Activated B cell treated with CpG ODN at 0.5 μM for 24 hours (primary cell): ENCODE data around the gene CLASP1. TPM values are rescaled to one million over a fixed set of nuclear protein-coding genes. Genes with fewer than 3 reads are reported as not detected.
"Not testable (repeated sequence)": the region's sequence is repeated elsewhere in the genome, so short reads cannot be mapped to it uniquely, and the experiment has no call there.

Experiments used
- ATAC-seq: fragments of 200-7000 bp; cut with Tn5 transposase; one replicate; pipeline ENCODE4 v1.10.0; 2021; ENCODE audit warnings: low read depth, mild to moderate bottlenecking, moderate library complexity
- CTCF ChIA-PET: fragments of 350-600 bp; sonication (Branson Sonifier 250); formaldehyde crosslinking; loops from one replicate; lab custom pipeline; 2021; ENCODE audit warnings: antibody characterized with exemption; lab: Charles Lee
- POLR2A ChIA-PET: fragments of 350-600 bp; sonication (Branson Sonifier 250); formaldehyde crosslinking; loops from one replicate; lab custom pipeline; 2021; ENCODE audit warnings: antibody characterized with exemption; lab: Charles Lee
- DNase-seq: peaks from one replicate; pipeline ENCODE4 v3.0.0; 2022
- H3K27ac Mint-ChIP-seq: one replicate; pipeline ENCODE4 v1.8.0; 2020; ENCODE audit warnings: mixed read lengths
- H3K27me3 Mint-ChIP-seq: one replicate; pipeline ENCODE4 v1.8.0; 2021; ENCODE audit warnings: mixed read lengths
- H3K36me3 Mint-ChIP-seq: one replicate; pipeline ENCODE4 v1.8.0; 2021; ENCODE audit warnings: low read depth, mixed read lengths
- H3K4me1 Mint-ChIP-seq: one replicate; pipeline ENCODE4 v1.8.0; 2021; ENCODE audit warnings: mixed read lengths
- H3K4me3 Mint-ChIP-seq: one replicate; pipeline ENCODE4 v1.8.0; 2020; ENCODE audit warnings: mild to moderate bottlenecking, mixed read lengths
- H3K9me3 Mint-ChIP-seq: one replicate; pipeline ENCODE4 v1.8.0; 2020; ENCODE audit warnings: mixed read lengths
- CTCF ChIP-seq: fragments of 200-600 bp; IDR thresholded peaks from one replicate; pipeline ENCODE4 v1.8.0; 2022; ENCODE audit warnings: antibody characterized with exemption, mild to moderate bottlenecking
- intact Hi-C: fragments of 100-400 bp; cut with micrococcal nuclease; formaldehyde crosslinking; loops from one replicate; pipeline ENCODE4 v1.15.1; 2024
- total RNA-seq: library from RNA; stranded (reverse); gene quantifications from 2 replicates; pipeline ENCODE4 v1.2.3, GENCODE V29; 2022

CLASP1 gene
- total RNA-seq, 1 donor from 2014 or later: 65.0 TPM

- ChIA-PET POLR2A (interaction anchor here (0.6 kb wide), 1 partner anchor 94 kb away, joined by 3 read pairs; no protein-coding TSS in a partner anchor), CTCF (no interaction called here)
- H3K27me3 Mint-ChIP-seq: no peaks in the 10 kb centered on the region
- DNase-seq: no peak
- no peak overlapping the region for H3K4me3 Mint-ChIP-seq
- intact Hi-C loops: no loop called here
- H3K27ac Mint-ChIP-seq: no peak overlapping the region
- H3K4me1 Mint-ChIP-seq: no peaks in the 10 kb centered on the region
- no peak for ATAC-seq
- no peaks in the 10 kb centered on the region for H3K9me3 Mint-ChIP-seq
- peaks cover 92% of the 10 kb centered on the region for H3K36me3 Mint-ChIP-seq
- no peak for TF ChIP-seq CTCF
Measured at GRCh38 chr2:121446647-121447241, 202.5 kb downstream of the CLASP1 start.

DNA sequence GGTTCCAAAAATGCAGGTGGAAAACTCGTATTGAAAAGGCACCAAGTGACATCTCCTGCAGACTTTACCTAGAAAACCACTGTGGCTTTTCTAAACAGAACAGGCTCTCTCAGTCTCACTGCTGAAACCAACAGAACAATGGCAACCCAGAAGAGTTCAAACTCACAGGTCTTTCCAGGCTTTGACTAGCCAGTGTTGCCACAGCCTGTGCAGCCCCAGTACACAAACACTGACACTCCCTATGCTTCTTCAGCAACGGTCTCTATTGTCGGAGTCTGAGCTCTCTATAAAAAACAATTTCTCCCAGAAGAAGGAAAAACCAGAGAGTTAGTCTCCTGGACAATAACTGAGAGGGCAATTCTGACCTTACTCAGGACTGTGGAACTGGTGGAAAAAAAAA lies 206.4 kb downstream of the CLASP1 start:
- ChIA-PET POLR2A (no interaction called here), CTCF (no interaction called here)
- Mint-ChIP-seq H3K27me3 (no peaks in the 10 kb centered on the region), H3K9me3 (no peaks in the 10 kb centered on the region), H3K36me3 (peaks cover 81% of the 10 kb centered on the region), H3K4me1 (no peaks in the 10 kb centered on the region), H3K4me3 (no peak overlapping the region), H3K27ac (no peak overlapping the region)
- ATAC-seq (no peak), DNase-seq (no peak)
- no peak for TF ChIP-seq CTCF
- intact Hi-C loops: no loop called here

DNA sequence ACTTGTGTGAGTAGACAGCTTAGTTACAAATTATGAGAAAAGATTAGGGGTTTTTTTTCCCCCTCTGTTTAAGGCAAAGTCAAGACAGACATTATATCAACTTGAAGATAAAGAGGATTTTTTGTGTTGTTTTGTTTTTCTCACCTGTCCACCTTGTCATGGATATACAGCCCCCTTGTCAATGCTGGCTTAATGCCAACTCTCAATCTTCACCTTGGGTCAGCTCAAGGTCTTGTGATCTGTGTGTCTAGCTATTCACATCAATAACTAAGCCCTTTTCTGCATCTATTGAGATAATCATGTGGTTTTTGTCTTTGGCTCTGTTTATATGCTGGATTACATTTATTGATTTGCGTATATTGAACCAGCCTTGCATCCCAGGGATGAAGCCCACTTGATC lies 211.0 kb downstream of the CLASP1 start:
- H3K4me1 Mint-ChIP-seq, H3K4me3 Mint-ChIP-seq, intact Hi-C loops, H3K27ac Mint-ChIP-seq, DNase-seq, H3K9me3 Mint-ChIP-seq, CTCF ChIA-PET, ATAC-seq, H3K27me3 Mint-ChIP-seq: not testable (repeated sequence)
- H3K36me3 Mint-ChIP-seq: peaks cover 39% of the 10 kb centered on the region
- POLR2A ChIA-PET: interaction anchor here (0.9 kb wide), 1 partner anchor 92 kb away, joined by 3 read pairs; the partner anchor contains the start of gene RNU4ATAC

GRCh38 chr2:121436918-121437317 lies 212.3 kb downstream of the CLASP1 start:
- no peak overlapping the region for H3K27ac Mint-ChIP-seq
- CTCF ChIA-PET: no interaction called here

DNA sequence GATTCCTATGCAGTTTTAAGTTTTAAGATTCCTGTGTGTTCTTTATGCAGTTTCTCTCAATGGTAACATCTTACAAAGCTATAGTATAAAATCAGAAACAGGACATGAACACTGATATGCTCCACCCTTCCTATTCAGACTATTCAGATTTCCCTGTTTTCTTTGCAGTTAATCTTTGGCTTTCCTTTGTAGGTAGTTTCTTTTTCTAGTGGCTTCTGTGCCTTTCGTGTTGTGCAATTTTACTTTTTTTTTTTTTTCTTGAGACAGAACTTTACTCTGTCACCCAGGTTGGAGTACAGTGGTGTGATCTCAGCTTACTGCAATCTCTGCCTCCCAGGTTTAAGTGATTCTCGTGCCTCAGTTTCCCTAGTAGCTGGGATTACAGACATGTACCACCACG lies 213.5 kb downstream of the CLASP1 start:
- ATAC-seq (no peak), DNase-seq (no peak)
- Mint-ChIP-seq H3K36me3 (peaks cover 22% of the 10 kb centered on the region), H3K4me3 (no peak overlapping the region), H3K27me3 (no peaks in the 10 kb centered on the region), H3K27ac (no peak overlapping the region), H3K4me1 (no peaks in the 10 kb centered on the region), H3K9me3 (no peaks in the 10 kb centered on the region)
- ChIA-PET POLR2A (interaction anchor here (0.7 kb wide), 1 partner anchor 301 kb away, joined by 4 read pairs; the partner anchor contains the start of gene NIFK), CTCF (no interaction called here)
- intact Hi-C loops: no loop called here
- TF ChIP-seq CTCF: no peak

More at GRCh38 chr2:121436918-121437317, 212.3 kb downstream of the CLASP1 start:
- TF ChIP-seq CTCF: no peak
- Mint-ChIP-seq H3K4me1 (no peaks in the 10 kb centered on the region), H3K9me3 (no peaks in the 10 kb centered on the region), H3K36me3 (peaks cover 31% of the 10 kb centered on the region), H3K4me3 (no peak overlapping the region), H3K27me3 (no peaks in the 10 kb centered on the region)
- POLR2A ChIA-PET: no interaction called here
- no peak for ATAC-seq
- no peak for DNase-seq
- intact Hi-C loops: no loop called here
